ENCODE measurements around the gene CPEB2.

The CPEB2 gene

GRCh38 chr4:15100994-15101695 lies 98.9 kb downstream of the CPEB2 start:
- no peaks in the 10 kb centered on the region for H3K27me3 ChIP-seq (ENCODE audit: control insufficient read depth in 5 of 5, insufficient read depth in 4 of 5, low read length in 5 of 5)
- H3K4me3 ChIP-seq (ENCODE audit: low read depth in 1 of 5, low read length in 5 of 5) = no peak overlapping the region
- H3K27ac ChIP-seq (ENCODE audit: low read depth, low read length) = no peak overlapping the region
- H3K9me3 ChIP-seq (ENCODE audit: control insufficient read depth in 5 of 5, low read length in 5 of 5) = no peaks in the 10 kb centered on the region
- H3K36me3 ChIP-seq (ENCODE audit: control insufficient read depth in 5 of 5, insufficient read depth in 5 of 5, low read length in 5 of 5) = no peaks in the 10 kb centered on the region
- no peaks in the 10 kb centered on the region for H3K4me1 ChIP-seq (ENCODE audit: control insufficient read depth in 5 of 5, insufficient read depth in 5 of 5, low read length in 5 of 5)
- H3K9ac ChIP-seq (ENCODE audit: low read length in 5 of 5) = no peak overlapping the region

GRCh38 chr4:15104825-15105224 lies 102.5 kb downstream of the CPEB2 start:
- H3K4me1 ChIP-seq (ENCODE audit: control insufficient read depth in 5 of 5, insufficient read depth in 5 of 5, low read length in 5 of 5) = no peaks in the 10 kb centered on the region
- H3K9ac ChIP-seq (ENCODE audit: low read length in 5 of 5) = no peak overlapping the region
- no peaks in the 10 kb centered on the region for H3K9me3 ChIP-seq (ENCODE audit: control insufficient read depth in 5 of 5, low read length in 5 of 5)
- no peak overlapping the region for H3K4me3 ChIP-seq (ENCODE audit: low read depth in 1 of 5, low read length in 5 of 5)
- H3K36me3 ChIP-seq (ENCODE audit: control insufficient read depth in 5 of 5, insufficient read depth in 5 of 5, low read length in 5 of 5) = no peaks in the 10 kb centered on the region
- no peaks in the 10 kb centered on the region for H3K27me3 ChIP-seq (ENCODE audit: control insufficient read depth in 5 of 5, insufficient read depth in 4 of 5, low read length in 5 of 5)
- H3K27ac ChIP-seq (ENCODE audit: low read depth, low read length) = no peak overlapping the region

- Histone ChIP-seq H3K27me3 (ENCODE audit: control insufficient read depth in 5 of 5, insufficient read depth in 4 of 5, low read length in 5 of 5) (no peaks in the 10 kb centered on the region), H3K9me3 (ENCODE audit: control insufficient read depth in 5 of 5, low read length in 5 of 5) (no peaks in the 10 kb centered on the region), H3K36me3 (ENCODE audit: control insufficient read depth in 5 of 5, insufficient read depth in 5 of 5, low read length in 5 of 5) (no peaks in the 10 kb centered on the region), H3K9ac (ENCODE audit: low read length in 5 of 5) (no peak overlapping the region), H3K27ac (ENCODE audit: low read depth, low read length) (no peak overlapping the region), H3K4me3 (ENCODE audit: low read depth in 1 of 5, low read length in 5 of 5) (no peak overlapping the region), H3K4me1 (ENCODE audit: control insufficient read depth in 5 of 5, insufficient read depth in 5 of 5, low read length in 5 of 5) (no peaks in the 10 kb centered on the region)
Measured at GRCh38 chr4:15106399-15106798, 104.1 kb downstream of the CPEB2 start.

GRCh38 chr4:15109600-15109999 lies 107.3 kb downstream of the CPEB2 start:
- no peak overlapping the region for H3K4me3 ChIP-seq (ENCODE audit: low read depth in 1 of 5, low read length in 5 of 5)

GRCh38 chr4:15110120-15110571 lies 107.9 kb downstream of the CPEB2 start:
- Histone ChIP-seq H3K4me1 (ENCODE audit: control insufficient read depth in 5 of 5, insufficient read depth in 5 of 5, low read length in 5 of 5) (no peaks in the 10 kb centered on the region), H3K4me3 (ENCODE audit: low read depth in 1 of 5, low read length in 5 of 5) (no peak overlapping the region), H3K27ac (ENCODE audit: low read depth, low read length) (no peak overlapping the region), H3K9me3 (ENCODE audit: control insufficient read depth in 5 of 5, low read length in 5 of 5) (no peaks in the 10 kb centered on the region), H3K9ac (ENCODE audit: low read length in 5 of 5) (no peak overlapping the region), H3K27me3 (ENCODE audit: control insufficient read depth in 5 of 5, insufficient read depth in 4 of 5, low read length in 5 of 5) (no peaks in the 10 kb centered on the region), H3K36me3 (ENCODE audit: control insufficient read depth in 5 of 5, insufficient read depth in 5 of 5, low read length in 5 of 5) (no peaks in the 10 kb centered on the region)

More at GRCh38 chr4:15109600-15109999, 107.3 kb downstream of the CPEB2 start:
- Histone ChIP-seq H3K9me3 (ENCODE audit: control insufficient read depth in 5 of 5, low read length in 5 of 5) (no peaks in the 10 kb centered on the region), H3K27ac (ENCODE audit: low read depth, low read length) (no peak overlapping the region), H3K4me1 (ENCODE audit: control insufficient read depth in 5 of 5, insufficient read depth in 5 of 5, low read length in 5 of 5) (no peaks in the 10 kb centered on the region), H3K27me3 (ENCODE audit: control insufficient read depth in 5 of 5, insufficient read depth in 4 of 5, low read length in 5 of 5) (no peaks in the 10 kb centered on the region), H3K9ac (ENCODE audit: low read length in 5 of 5) (no peak overlapping the region), H3K36me3 (ENCODE audit: control insufficient read depth in 5 of 5, insufficient read depth in 5 of 5, low read length in 5 of 5) (no peaks in the 10 kb centered on the region)

GRCh38 chr4:15116509-15117079 lies 114.3 kb downstream of the CPEB2 start:
- Histone ChIP-seq H3K36me3 (ENCODE audit: control insufficient read depth in 5 of 5, insufficient read depth in 5 of 5, low read length in 5 of 5) (no peaks in the 10 kb centered on the region), H3K9me3 (ENCODE audit: control insufficient read depth in 5 of 5, low read length in 5 of 5) (no peaks in the 10 kb centered on the region), H3K27me3 (ENCODE audit: control insufficient read depth in 5 of 5, insufficient read depth in 4 of 5, low read length in 5 of 5) (no peaks in the 10 kb centered on the region), H3K4me3 (ENCODE audit: low read depth in 1 of 5, low read length in 5 of 5) (no peak overlapping the region), H3K4me1 (ENCODE audit: control insufficient read depth in 5 of 5, insufficient read depth in 5 of 5, low read length in 5 of 5) (no peaks in the 10 kb centered on the region), H3K27ac (ENCODE audit: low read depth, low read length) (no peak overlapping the region), H3K9ac (ENCODE audit: low read length in 5 of 5) (no peak overlapping the region)

- Histone ChIP-seq H3K4me1 (ENCODE audit: control insufficient read depth in 5 of 5, insufficient read depth in 5 of 5, low read length in 5 of 5) (no peaks in the 10 kb centered on the region), H3K36me3 (ENCODE audit: control insufficient read depth in 5 of 5, insufficient read depth in 5 of 5, low read length in 5 of 5) (no peaks in the 10 kb centered on the region), H3K27ac (ENCODE audit: low read depth, low read length) (no peak overlapping the region), H3K9me3 (ENCODE audit: control insufficient read depth in 5 of 5, low read length in 5 of 5) (no peaks in the 10 kb centered on the region), H3K27me3 (ENCODE audit: control insufficient read depth in 5 of 5, insufficient read depth in 4 of 5, low read length in 5 of 5) (no peaks in the 10 kb centered on the region), H3K4me3 (ENCODE audit: low read depth in 1 of 5, low read length in 5 of 5) (no peak overlapping the region), H3K9ac (ENCODE audit: low read length in 5 of 5) (no peak overlapping the region)
Measured at GRCh38 chr4:15117270-15117946, 115.1 kb downstream of the CPEB2 start.

- Histone ChIP-seq H3K9ac (ENCODE audit: low read length in 5 of 5) (no peak overlapping the region), H3K27ac (ENCODE audit: low read depth, low read length) (no peak overlapping the region), H3K27me3 (ENCODE audit: control insufficient read depth in 5 of 5, insufficient read depth in 4 of 5, low read length in 5 of 5) (no peaks in the 10 kb centered on the region), H3K4me1 (ENCODE audit: control insufficient read depth in 5 of 5, insufficient read depth in 5 of 5, low read length in 5 of 5) (no peaks in the 10 kb centered on the region), H3K36me3 (ENCODE audit: control insufficient read depth in 5 of 5, insufficient read depth in 5 of 5, low read length in 5 of 5) (no peaks in the 10 kb centered on the region), H3K4me3 (ENCODE audit: low read depth in 1 of 5, low read length in 5 of 5) (no peak overlapping the region), H3K9me3 (ENCODE audit: control insufficient read depth in 5 of 5, low read length in 5 of 5) (no peaks in the 10 kb centered on the region)
Measured at GRCh38 chr4:15118292-15118691, 116.0 kb downstream of the CPEB2 start.

Measured in subcutaneous abdominal adipose tissue (tissue), 5 donors.